ENCODE measurements around the gene GPR4.
"Not testable (repeated sequence)": the region's sequence is repeated elsewhere in the genome, so short reads cannot be mapped to it uniquely, and the experiment has no call there.

Gene GPR4

DNA sequence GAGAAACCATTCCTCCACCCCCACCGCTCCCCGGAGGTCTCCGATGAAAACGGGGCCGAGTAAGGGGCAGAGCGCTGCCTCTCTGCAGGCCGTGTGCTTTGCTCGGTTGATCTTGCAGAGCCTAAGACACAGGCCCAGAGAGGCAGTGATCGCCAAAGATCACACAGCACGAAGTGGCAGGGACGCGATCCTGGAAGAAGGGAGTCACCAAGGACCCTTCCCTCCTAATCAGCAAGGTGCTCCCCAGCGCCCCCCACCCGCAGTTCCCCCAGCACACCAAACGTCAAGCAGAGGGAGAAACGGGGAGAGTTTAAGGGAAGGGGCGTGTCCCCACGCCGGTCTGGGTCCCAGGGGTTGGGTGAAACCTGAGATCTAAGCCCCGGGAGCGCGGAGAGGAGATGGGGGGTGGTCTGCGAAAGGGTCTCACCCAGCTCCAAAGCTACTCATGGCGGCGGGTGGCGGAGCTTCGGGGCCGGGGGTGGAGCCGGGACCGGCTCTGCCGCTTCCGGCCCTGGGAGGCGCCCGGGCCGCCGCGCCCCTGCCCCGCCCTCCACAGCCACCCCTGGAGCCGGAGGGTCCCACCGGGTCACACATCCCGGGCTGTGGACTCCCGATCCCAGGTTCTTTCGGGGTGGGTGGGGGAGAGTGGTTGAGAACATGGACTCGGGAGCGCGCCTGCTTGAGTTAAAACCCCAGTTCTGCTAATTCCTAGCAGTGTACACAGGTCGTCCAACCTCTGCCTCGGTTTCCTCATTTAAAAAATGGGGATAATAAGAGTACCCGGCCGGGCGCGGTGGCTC, 37.1 kb upstream of the GPR4 start, which contains the start of gene EML2:
EML2 (minus strand) TSS at position 468 of the 800 bp plus-strand sequence; CDS start at position 447, 21 bp downstream.
- Histone ChIP-seq H3K4me1 (ENCODE audit: insufficient read depth, low read length) (peaks cover 15% of the 10 kb centered on the region), H3K9me3 (ENCODE audit: low read length) (no peaks in the 10 kb centered on the region), H3K36me3 (ENCODE audit: insufficient read depth, low read length) (no peaks in the 10 kb centered on the region), H3K4me3 (ENCODE audit: low read depth in 1 of 2, low read length in 2 of 2) (peak within 1 kb of the TSS; percentile 69 to 77), H3K9ac (ENCODE audit: low read length) (peak within 1 kb of the TSS; percentile 61), H3K27ac (ENCODE audit: low read depth, low read length) (no peak within 1 kb of the TSS), H3K27me3 (ENCODE audit: control insufficient read depth in 1 of 2, insufficient read depth in 2 of 2, low read length in 2 of 2) (peaks cover 7 to 31% of the 10 kb centered on the region in 2 donors)

DNA sequence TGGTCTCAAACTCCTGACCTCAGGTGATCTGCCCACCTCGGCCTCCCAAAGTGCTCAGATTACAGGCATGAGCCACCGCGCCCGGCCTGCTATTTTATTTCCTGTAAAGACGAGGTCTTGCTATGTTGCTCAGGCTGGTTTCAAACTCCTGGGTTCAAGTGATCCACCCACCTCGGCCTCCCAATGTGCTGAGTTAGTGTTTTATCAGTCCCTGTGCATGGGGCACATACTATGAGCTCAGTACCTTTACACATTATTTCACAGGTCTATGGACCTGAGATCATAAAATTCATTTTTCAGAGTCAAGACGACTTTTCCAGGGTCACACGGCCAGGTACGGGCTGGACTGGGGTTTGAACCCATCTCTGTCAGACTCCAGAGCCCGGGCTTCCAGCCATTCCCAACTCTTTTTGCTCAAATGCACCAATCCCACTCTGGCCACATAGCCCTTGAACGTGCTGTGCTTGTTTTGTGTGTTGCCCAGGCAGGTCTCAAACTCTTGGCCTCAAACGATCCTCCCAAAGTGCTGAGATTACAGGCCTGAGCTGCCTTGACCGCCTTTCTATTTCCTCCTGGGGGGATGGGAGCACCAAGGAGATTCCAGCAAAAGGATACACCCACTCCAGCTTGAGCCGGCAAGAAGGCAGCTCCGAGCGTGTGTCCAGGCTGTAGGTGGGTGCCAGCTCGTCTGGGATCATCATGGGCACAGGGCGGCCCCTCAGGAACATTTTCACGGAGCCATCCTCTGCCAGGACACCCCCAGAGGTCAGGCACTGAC, 36.1 kb upstream of the GPR4 start:
- H3K36me3 ChIP-seq (ENCODE audit: insufficient read depth, low read length) = no peaks in the 10 kb centered on the region
- H3K27me3 ChIP-seq (ENCODE audit: control insufficient read depth in 1 of 2, insufficient read depth in 2 of 2, low read length in 2 of 2) = peaks cover 7 to 29% of the 10 kb centered on the region in 2 donors
- peaks cover 10% of the 10 kb centered on the region for H3K4me1 ChIP-seq (ENCODE audit: insufficient read depth, low read length)
- H3K9me3 ChIP-seq (ENCODE audit: low read length) = no peaks in the 10 kb centered on the region
- H3K4me3 ChIP-seq (ENCODE audit: low read depth in 1 of 2, low read length in 2 of 2) = no peak overlapping the region
- H3K27ac ChIP-seq (ENCODE audit: low read depth, low read length) = no peak overlapping the region
- no peak overlapping the region for H3K9ac ChIP-seq (ENCODE audit: low read length)

DNA sequence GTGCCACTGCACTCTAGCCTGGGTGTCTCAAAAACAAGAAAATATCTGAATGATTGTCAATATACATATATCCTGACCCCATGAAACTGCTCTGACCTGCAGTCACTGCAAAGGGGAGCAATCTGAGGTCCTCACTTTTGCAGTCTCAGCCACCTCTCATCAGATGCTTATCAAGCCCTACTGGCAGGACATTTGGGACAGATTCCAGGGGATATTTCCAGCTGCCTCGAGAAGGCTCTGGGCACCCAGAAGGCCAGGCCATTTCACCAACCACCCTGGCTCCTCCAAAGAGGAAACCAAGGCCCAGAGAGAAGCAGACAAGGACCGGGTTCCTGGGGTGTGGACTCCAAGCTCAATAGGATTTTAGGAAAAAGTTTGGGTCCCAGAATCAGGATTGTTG, 34.9 kb upstream of the GPR4 start:
- Histone ChIP-seq H3K36me3 (ENCODE audit: insufficient read depth, low read length) (no peaks in the 10 kb centered on the region), H3K9ac (ENCODE audit: low read length) (no peak overlapping the region), H3K27me3 (ENCODE audit: control insufficient read depth in 1 of 2, insufficient read depth in 2 of 2, low read length in 2 of 2) (peaks cover 7 to 23% of the 10 kb centered on the region in 2 donors), H3K9me3 (ENCODE audit: low read length) (no peaks in the 10 kb centered on the region), H3K27ac (ENCODE audit: low read depth, low read length) (no peak overlapping the region), H3K4me1 (ENCODE audit: insufficient read depth, low read length) (peaks cover 7% of the 10 kb centered on the region), H3K4me3 (ENCODE audit: low read depth in 1 of 2, low read length in 2 of 2) (no peak overlapping the region)

DNA sequence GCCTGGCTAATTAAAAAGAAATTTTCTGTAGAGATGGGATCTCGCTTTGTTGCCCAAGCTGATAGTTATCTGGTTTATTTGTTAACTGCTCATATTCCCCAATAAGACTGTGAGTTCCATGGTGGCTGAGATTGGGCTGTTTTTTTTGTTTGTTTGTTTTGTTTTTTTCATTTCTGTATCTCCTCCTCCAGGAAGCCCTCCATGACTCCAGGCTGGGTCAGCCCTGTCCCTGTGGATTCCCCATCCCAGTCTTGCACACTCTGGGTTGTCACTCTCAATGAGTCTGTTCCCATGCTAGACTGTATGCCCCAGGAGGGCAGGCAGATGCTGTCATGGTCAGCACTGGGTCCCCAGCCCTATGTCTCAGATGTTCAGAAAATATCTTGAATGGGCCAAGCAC, 34.3 kb upstream of the GPR4 start:
- no peaks in the 10 kb centered on the region for H3K36me3 ChIP-seq (ENCODE audit: insufficient read depth, low read length)
- peaks cover 1% of the 10 kb centered on the region for H3K4me1 ChIP-seq (ENCODE audit: insufficient read depth, low read length)

DNA sequence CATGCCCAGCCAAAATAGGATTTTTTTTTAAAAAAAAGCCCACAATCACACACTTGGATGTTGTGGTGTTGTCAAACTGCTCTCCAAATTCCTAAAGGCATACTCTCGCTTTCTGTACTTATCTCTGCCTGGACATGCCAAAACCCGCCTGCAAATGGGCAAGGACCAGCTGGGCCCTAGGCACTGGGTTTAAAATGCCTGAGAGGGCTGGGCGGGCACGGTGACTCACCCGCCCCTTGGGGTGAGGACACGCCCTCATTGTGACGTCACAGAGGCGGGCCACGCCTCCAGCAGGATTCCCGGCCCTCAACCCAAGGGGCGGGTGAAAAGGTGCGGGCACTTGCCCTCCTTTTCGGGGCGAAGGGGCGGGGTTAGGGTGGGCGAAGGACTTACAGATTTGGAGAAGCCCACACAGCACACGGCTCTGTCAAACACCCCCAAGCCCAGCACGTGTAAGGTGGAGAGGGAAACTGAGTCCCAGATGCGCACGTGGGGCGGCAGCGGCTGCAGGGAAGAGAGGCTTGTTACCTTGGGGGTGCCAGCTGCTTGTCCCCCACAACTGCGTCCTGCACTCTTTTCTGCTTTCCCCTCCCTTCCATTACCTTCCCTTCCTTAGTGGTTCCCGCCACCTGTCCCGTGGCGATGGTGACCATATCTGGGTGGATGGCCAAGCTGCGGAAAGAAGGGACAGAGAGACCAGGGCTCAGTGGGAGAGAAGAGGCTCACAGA, 30.6 kb upstream of the GPR4 start:
- Histone ChIP-seq H3K36me3 (ENCODE audit: insufficient read depth, low read length) (peaks cover 4% of the 10 kb centered on the region), H3K4me1 (ENCODE audit: insufficient read depth, low read length) (no peaks in the 10 kb centered on the region), H3K27me3 (ENCODE audit: control insufficient read depth in 1 of 2, insufficient read depth in 2 of 2, low read length in 2 of 2) (no peaks in the 10 kb centered on the region), H3K9ac (ENCODE audit: low read length) (no peak overlapping the region), H3K4me3 (ENCODE audit: low read depth in 1 of 2, low read length in 2 of 2) (no peak overlapping the region), H3K9me3 (ENCODE audit: low read length) (no peaks in the 10 kb centered on the region), H3K27ac (ENCODE audit: low read depth, low read length) (no peak overlapping the region)

More for the DNA sequence above, 34.3 kb upstream of the GPR4 start:
- H3K27me3 ChIP-seq (ENCODE audit: control insufficient read depth in 1 of 2, insufficient read depth in 2 of 2, low read length in 2 of 2) = peaks cover 6 to 17% of the 10 kb centered on the region in 2 donors
- no peak overlapping the region for H3K4me3 ChIP-seq (ENCODE audit: low read depth in 1 of 2, low read length in 2 of 2)
- no peaks in the 10 kb centered on the region for H3K9me3 ChIP-seq (ENCODE audit: low read length)
- no peak overlapping the region for H3K9ac ChIP-seq (ENCODE audit: low read length)
- no peak overlapping the region for H3K27ac ChIP-seq (ENCODE audit: low read depth, low read length)

DNA sequence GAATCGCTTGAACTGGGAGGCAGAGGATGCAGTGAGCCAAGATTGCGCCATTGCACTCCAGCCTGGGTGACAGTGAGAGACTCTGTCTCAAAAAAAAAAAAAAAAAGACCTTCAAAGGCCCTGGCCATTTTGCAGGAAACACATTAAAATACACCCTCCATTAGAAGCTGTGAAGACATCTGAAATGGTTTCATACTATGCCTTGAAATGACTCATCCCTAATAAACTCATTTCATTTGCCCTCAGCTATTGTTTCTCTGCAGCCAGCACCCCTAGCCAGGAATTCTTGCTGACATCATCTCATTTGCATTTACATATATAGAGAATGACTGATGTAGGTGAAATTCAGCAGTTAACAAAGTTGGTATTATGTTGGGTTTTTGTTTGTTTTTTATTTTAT, 28.5 kb upstream of the GPR4 start:
- H3K27me3 ChIP-seq (ENCODE audit: control insufficient read depth in 1 of 2, insufficient read depth in 2 of 2, low read length in 2 of 2) = no peaks in the 10 kb centered on the region
- no peak overlapping the region for H3K9ac ChIP-seq (ENCODE audit: low read length)
- H3K4me1 ChIP-seq (ENCODE audit: insufficient read depth, low read length) = no peaks in the 10 kb centered on the region
- no peaks in the 10 kb centered on the region for H3K9me3 ChIP-seq (ENCODE audit: low read length)
- peaks cover 4% of the 10 kb centered on the region for H3K36me3 ChIP-seq (ENCODE audit: insufficient read depth, low read length)
- no peak overlapping the region for H3K27ac ChIP-seq (ENCODE audit: low read depth, low read length)
- no peak overlapping the region for H3K4me3 ChIP-seq (ENCODE audit: low read depth in 1 of 2, low read length in 2 of 2)

DNA sequence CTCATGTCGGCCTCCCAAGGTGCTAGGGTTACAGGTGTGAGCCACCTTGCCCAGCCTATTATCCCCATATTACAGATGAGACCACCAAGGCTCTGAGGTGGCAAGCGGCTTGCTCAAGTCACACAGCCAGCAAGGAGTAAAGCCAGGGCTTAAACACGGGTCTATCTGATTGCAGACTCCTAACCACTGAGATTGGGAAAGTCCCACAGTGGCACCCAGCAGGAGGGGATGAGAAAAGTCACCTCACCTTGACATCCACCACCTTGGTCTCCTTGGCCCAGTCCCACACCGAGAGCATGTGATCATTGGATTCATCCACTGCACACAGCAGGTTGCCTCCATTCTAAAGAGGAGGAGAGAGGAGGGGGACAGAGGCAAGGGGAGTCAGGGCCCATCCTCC, 27.7 kb upstream of the GPR4 start:
- Histone ChIP-seq H3K36me3 (ENCODE audit: insufficient read depth, low read length) (peaks cover 5% of the 10 kb centered on the region), H3K27ac (ENCODE audit: low read depth, low read length) (no peak overlapping the region), H3K27me3 (ENCODE audit: control insufficient read depth in 1 of 2, insufficient read depth in 2 of 2, low read length in 2 of 2) (no peaks in the 10 kb centered on the region), H3K4me1 (ENCODE audit: insufficient read depth, low read length) (no peaks in the 10 kb centered on the region), H3K4me3 (ENCODE audit: low read depth in 1 of 2, low read length in 2 of 2) (no peak overlapping the region), H3K9ac (ENCODE audit: low read length) (no peak overlapping the region), H3K9me3 (ENCODE audit: low read length) (no peaks in the 10 kb centered on the region)

DNA sequence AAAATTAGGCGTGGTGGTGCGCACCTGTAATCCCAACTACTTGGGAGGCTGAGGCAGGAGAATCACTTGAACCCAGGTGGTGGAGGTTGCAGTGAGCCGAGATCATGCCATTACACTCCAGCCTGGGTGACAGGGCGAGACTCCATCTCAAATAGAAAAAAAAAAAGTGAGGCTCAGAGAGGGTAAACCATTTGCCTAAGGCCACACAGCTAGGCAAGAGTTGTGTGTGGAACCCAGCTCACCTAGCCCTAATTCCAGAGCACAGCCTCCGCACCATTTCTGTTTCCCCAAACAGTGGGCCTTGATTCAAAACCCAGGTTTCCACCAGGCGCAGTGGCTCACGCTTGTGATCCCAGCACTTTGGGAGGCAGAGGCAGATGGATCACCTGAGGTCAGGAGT, 26.2 kb upstream of the GPR4 start:
- H3K36me3 ChIP-seq (ENCODE audit: insufficient read depth, low read length); H3K27ac ChIP-seq (ENCODE audit: low read depth, low read length); H3K9me3 ChIP-seq (ENCODE audit: low read length); H3K27me3 ChIP-seq (ENCODE audit: control insufficient read depth in 1 of 2, insufficient read depth in 2 of 2, low read length in 2 of 2); H3K4me3 ChIP-seq (ENCODE audit: low read depth in 1 of 2, low read length in 2 of 2); H3K9ac ChIP-seq (ENCODE audit: low read length); H3K4me1 ChIP-seq (ENCODE audit: insufficient read depth, low read length): not testable (repeated sequence)

DNA sequence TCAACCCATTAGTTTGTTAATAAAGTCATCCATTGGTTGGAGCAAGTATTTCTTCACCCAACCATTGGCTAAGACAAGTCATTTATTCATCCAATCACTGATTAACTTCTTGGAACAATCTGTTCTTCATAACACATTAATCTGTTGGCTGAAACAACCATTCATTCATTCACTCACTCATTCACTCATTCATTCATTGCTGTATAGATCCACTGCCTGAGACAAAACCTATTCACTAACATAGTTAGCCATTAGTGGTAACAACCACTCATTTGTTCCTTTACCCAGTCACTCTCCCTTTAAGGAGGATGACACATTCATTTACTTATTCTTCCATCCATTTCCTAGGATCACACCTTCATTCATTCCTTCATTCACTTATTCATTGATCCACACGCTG, 22.0 kb upstream of the GPR4 start:
- Histone ChIP-seq H3K36me3 (ENCODE audit: insufficient read depth, low read length) (peaks cover 5% of the 10 kb centered on the region), H3K9ac (ENCODE audit: low read length) (no peak overlapping the region), H3K9me3 (ENCODE audit: low read length) (no peaks in the 10 kb centered on the region)

DNA sequence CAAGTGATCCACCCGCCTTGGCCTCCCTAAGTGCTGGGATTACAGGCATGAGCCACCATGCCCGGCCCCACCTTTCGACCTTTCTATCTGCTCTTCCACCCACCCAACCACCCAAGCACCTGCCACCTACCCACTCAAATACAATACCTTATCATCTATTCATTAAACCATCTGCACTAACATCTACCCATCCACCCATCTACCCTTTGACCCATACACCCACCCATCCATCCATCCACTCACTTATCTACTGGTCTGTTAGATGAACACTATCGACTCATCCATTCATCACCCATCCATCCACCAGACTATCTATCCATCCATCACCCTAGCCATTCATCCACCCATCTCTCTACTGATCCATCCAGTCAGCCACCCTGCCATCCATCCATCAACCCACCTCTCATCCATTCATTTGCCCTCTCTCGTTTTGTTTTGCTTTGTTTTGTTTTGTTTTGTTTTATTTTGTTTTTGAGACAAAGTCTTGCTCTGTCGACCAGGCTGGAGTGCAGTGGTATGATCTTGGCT, 20.0 kb upstream of the GPR4 start:
- H3K27me3 ChIP-seq (ENCODE audit: control insufficient read depth in 1 of 2, insufficient read depth in 2 of 2, low read length in 2 of 2) = no peaks in the 10 kb centered on the region
- H3K4me1 ChIP-seq (ENCODE audit: insufficient read depth, low read length) = no peaks in the 10 kb centered on the region
- H3K9ac ChIP-seq (ENCODE audit: low read length) = no peak overlapping the region
- no peaks in the 10 kb centered on the region for H3K9me3 ChIP-seq (ENCODE audit: low read length)
- peaks cover 5% of the 10 kb centered on the region for H3K36me3 ChIP-seq (ENCODE audit: insufficient read depth, low read length)
- no peak overlapping the region for H3K4me3 ChIP-seq (ENCODE audit: low read depth in 1 of 2, low read length in 2 of 2)
- no peak overlapping the region for H3K27ac ChIP-seq (ENCODE audit: low read depth, low read length)

More for the DNA sequence above, 22.0 kb upstream of the GPR4 start:
- H3K27me3 ChIP-seq (ENCODE audit: control insufficient read depth in 1 of 2, insufficient read depth in 2 of 2, low read length in 2 of 2) = no peaks in the 10 kb centered on the region
- no peaks in the 10 kb centered on the region for H3K4me1 ChIP-seq (ENCODE audit: insufficient read depth, low read length)
- no peak overlapping the region for H3K4me3 ChIP-seq (ENCODE audit: low read depth in 1 of 2, low read length in 2 of 2)
- H3K27ac ChIP-seq (ENCODE audit: low read depth, low read length) = no peak overlapping the region

DNA sequence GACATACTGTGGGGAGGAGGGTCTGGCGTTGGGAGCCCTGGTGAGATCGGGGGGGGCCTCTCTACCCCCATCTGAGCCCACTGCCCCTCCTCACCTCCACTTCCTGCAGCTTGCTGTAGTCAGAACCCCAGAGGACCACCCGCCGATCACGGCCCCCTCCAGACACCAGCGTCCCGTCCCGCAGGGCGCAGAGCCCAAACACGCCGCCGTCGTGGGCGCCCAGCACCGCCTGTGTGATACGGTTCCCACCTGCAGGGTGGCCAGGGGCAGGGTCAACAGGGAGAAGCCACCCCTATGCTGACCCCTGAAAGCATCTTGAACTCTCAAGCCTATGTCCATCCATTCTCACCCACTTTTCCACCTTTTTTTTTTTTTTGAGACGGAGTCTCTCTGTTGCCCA, 19.4 kb upstream of the GPR4 start:
- peaks cover 5% of the 10 kb centered on the region for H3K36me3 ChIP-seq (ENCODE audit: insufficient read depth, low read length)

More for the DNA sequence above, 19.4 kb upstream of the GPR4 start:
- Histone ChIP-seq H3K4me3 (ENCODE audit: low read depth in 1 of 2, low read length in 2 of 2) (no peak overlapping the region), H3K9me3 (ENCODE audit: low read length) (no peaks in the 10 kb centered on the region), H3K4me1 (ENCODE audit: insufficient read depth, low read length) (no peaks in the 10 kb centered on the region), H3K27ac (ENCODE audit: low read depth, low read length) (no peak overlapping the region), H3K9ac (ENCODE audit: low read length) (no peak overlapping the region), H3K27me3 (ENCODE audit: control insufficient read depth in 1 of 2, insufficient read depth in 2 of 2, low read length in 2 of 2) (no peaks in the 10 kb centered on the region)
